ENCODE data around the gene KCTD7. TPM values are rescaled to one million over a fixed set of nuclear protein-coding genes. Genes with fewer than 3 reads are reported as not detected.
A peak's percentile ranks its signal among the peaks of the same experiment; 100 is the strongest.
"Not testable (repeated sequence)": the region's sequence is repeated elsewhere in the genome, so short reads cannot be mapped to it uniquely, and the experiment has no call there.

The KCTD7 gene
- polyA plus RNA-seq, 1 donor: 20.1 TPM

DNA sequence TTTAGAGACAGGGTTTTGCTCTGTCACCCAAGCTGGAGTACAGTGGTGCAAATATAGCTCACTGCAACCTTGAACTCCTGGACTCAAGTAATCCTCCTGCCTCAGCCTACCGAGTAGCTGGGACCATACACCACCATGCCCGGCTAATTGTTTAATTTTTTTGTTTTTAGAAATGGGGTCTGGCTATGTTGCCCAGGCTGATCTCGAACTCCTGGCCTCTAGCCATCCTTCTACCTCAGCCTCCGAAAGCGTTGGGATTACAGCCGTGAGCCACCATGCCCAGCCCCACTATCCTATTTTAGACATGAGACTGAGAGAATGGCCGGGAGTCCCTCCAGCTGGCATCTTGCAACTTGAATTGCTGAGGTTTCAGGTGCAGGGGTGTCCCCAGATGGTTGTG is 39.4 kb downstream of the KCTD7 start:
- no peak for DNase-seq
- Histone ChIP-seq H3K9me3 (ENCODE audit: control insufficient read depth, low read depth, low read length) (no peaks in the 10 kb centered on the region), H3K27me3 (ENCODE audit: control insufficient read depth, insufficient read depth, low read length) (no peaks in the 10 kb centered on the region), H3K4me1 (ENCODE audit: control insufficient read depth, insufficient read depth, low read length) (peaks cover 30% of the 10 kb centered on the region), H3K4me3 (ENCODE audit: low read length) (no peak overlapping the region), H3K36me3 (ENCODE audit: control insufficient read depth, insufficient read depth, low read length) (peaks cover 6% of the 10 kb centered on the region), H3K27ac (ENCODE audit: low read length) (no peak overlapping the region)
- WGBS (ENCODE audit: insufficient coverage, low lambda C conversion rate): no CpG with 5 or more reads among the region's 7 CpGs

DNA sequence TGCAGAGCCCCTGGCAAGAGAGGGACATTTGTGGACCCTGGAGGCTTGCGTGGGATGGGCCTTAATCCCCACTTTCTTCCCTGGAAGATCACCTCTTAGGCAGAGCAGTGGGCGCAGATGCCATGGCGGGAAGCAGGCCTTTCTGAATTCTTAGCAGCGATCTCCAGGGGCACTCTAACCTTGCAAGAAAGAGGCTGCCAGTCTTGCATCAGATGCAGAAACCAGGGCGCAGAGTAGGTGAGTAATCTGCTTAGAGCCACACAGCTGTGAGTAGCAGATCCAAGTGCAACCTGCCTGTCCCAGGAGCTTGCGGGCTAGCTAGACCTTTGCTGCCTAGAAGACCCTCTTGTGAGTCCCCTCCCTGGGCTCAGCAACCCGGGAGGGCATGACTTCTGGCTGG is 40.0 kb downstream of the KCTD7 start:
- Histone ChIP-seq H3K27ac (ENCODE audit: low read length) (peak overlapping the region; percentile 25), H3K27me3 (ENCODE audit: control insufficient read depth, insufficient read depth, low read length) (no peaks in the 10 kb centered on the region), H3K36me3 (ENCODE audit: control insufficient read depth, insufficient read depth, low read length) (peaks cover 6% of the 10 kb centered on the region), H3K4me1 (ENCODE audit: control insufficient read depth, insufficient read depth, low read length) (peaks cover 32% of the 10 kb centered on the region), H3K9me3 (ENCODE audit: control insufficient read depth, low read depth, low read length) (no peaks in the 10 kb centered on the region), H3K4me3 (ENCODE audit: low read length) (no peak overlapping the region)
- no peak for DNase-seq
- WGBS (ENCODE audit: insufficient coverage, low lambda C conversion rate): no CpG with 5 or more reads among the region's 7 CpGs

DNA sequence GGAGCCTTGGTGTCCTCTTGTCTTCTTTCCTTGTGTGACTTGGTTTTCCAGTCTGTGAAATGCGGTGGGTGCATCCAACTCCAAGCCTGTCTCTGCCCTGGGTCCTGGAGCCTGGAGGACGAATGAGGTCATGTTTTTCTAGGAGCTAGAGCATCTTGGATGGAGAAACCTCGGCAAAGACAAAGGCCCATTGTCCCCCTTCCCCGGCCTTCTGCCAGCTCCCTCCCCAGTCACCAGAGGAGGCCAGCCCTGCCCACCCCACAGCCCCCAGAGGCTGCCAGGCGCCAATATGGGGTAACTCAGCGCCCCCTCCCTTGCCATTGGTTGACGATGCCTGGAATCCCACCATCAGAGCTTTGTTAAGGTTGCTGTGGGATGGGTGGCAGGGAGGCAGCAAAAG is 40.4 kb downstream of the KCTD7 start:
- WGBS (ENCODE audit: insufficient coverage, low lambda C conversion rate): no CpG with 5 or more reads among the region's 7 CpGs
- no peak for DNase-seq
- Histone ChIP-seq H3K27me3 (ENCODE audit: control insufficient read depth, insufficient read depth, low read length) (no peaks in the 10 kb centered on the region), H3K4me3 (ENCODE audit: low read length) (no peak overlapping the region), H3K36me3 (ENCODE audit: control insufficient read depth, insufficient read depth, low read length) (peaks cover 6% of the 10 kb centered on the region), H3K27ac (ENCODE audit: low read length) (peak overlapping the region; percentile 25), H3K4me1 (ENCODE audit: control insufficient read depth, insufficient read depth, low read length) (peaks cover 36% of the 10 kb centered on the region), H3K9me3 (ENCODE audit: control insufficient read depth, low read depth, low read length) (no peaks in the 10 kb centered on the region)

DNA sequence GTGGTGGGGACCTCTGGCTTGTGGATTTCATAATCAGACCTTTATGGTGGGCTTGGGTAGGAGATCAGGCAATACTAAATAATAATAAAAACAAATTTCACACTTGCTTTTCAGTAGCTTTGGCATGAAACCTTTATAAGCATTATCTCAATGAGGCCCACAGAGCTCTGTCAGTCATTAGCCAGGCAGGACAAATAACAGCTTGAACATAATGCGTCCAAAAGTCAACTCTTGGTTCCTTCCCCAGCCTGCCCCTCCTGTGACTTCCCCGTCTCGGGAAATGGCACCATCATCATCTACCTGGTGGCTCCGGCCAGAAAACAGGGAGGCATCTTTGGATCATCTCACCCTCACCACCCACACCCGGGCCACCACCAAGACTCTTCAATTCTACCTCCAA is 40.8 kb downstream of the KCTD7 start:
- peaks cover 39% of the 10 kb centered on the region for H3K4me1 ChIP-seq (ENCODE audit: control insufficient read depth, insufficient read depth, low read length)
- peaks cover 6% of the 10 kb centered on the region for H3K36me3 ChIP-seq (ENCODE audit: control insufficient read depth, insufficient read depth, low read length)
- WGBS (ENCODE audit: insufficient coverage, low lambda C conversion rate): no CpG with 5 or more reads among the region's 5 CpGs
- H3K4me3 ChIP-seq (ENCODE audit: low read length): no peak overlapping the region
- no peaks in the 10 kb centered on the region for H3K27me3 ChIP-seq (ENCODE audit: control insufficient read depth, insufficient read depth, low read length)
- H3K27ac ChIP-seq (ENCODE audit: low read length): peak overlapping the region; percentile 25
- no peaks in the 10 kb centered on the region for H3K9me3 ChIP-seq (ENCODE audit: control insufficient read depth, low read depth, low read length)
- DNase-seq: peak; percentile 37 to 75

DNA sequence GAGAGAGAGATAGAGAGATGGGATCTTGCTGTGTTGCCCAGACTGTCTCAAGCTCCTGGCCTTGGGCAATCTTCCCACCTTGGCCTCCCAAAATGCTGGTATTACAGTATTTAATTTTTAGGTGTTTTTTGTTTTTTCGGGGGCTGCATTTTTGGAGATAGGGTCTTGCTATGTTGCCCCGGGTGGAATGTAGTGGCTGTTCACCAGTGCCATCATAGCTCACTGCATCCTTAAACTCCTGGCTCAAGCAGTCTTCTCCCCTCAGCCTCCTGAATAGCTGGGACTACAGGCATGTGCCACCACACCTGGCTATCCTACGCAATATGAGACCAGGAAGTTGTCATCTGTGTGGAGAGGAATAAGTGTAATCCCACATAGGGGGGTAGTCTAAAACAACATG is 42.4 kb downstream of the KCTD7 start:
- H3K4me1 ChIP-seq (ENCODE audit: control insufficient read depth, insufficient read depth, low read length): peaks cover 39% of the 10 kb centered on the region
- H3K4me3 ChIP-seq (ENCODE audit: low read length): no peak overlapping the region
- DNase-seq: no peak
- WGBS (ENCODE audit: insufficient coverage, low lambda C conversion rate): no CpG with 5 or more reads among the region's 3 CpGs
- no peak overlapping the region for H3K27ac ChIP-seq (ENCODE audit: low read length)
- H3K9me3 ChIP-seq (ENCODE audit: control insufficient read depth, low read depth, low read length): no peaks in the 10 kb centered on the region
- H3K27me3 ChIP-seq (ENCODE audit: control insufficient read depth, insufficient read depth, low read length): no peaks in the 10 kb centered on the region
- peaks cover 6% of the 10 kb centered on the region for H3K36me3 ChIP-seq (ENCODE audit: control insufficient read depth, insufficient read depth, low read length)

DNA sequence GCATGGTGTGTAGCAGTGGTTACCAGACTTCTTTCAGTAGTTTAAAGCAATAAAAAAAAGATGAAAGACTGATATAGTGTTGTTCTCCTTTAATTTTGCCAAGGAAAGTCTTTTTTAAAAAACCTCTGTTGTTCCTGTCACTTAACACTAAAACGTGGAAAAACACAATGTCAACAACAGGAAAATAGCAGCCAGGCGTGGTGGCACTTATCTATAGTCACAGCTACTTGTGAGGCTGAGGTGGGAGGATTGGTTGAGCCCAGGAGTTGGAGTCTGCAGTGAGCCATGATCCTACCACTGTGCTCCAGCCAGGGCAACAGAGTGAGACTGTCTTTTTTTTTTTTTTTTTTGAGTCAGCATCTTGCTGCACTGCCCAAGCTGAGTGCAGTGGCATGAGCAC is 42.8 kb downstream of the KCTD7 start:
- Histone ChIP-seq H3K27ac (ENCODE audit: low read length) (peak overlapping the region; percentile 16), H3K4me1 (ENCODE audit: control insufficient read depth, insufficient read depth, low read length) (peaks cover 39% of the 10 kb centered on the region)
- not testable (repeated sequence) for DNase-seq; H3K36me3 ChIP-seq (ENCODE audit: control insufficient read depth, insufficient read depth, low read length); H3K9me3 ChIP-seq (ENCODE audit: control insufficient read depth, low read depth, low read length); H3K4me3 ChIP-seq (ENCODE audit: low read length); H3K27me3 ChIP-seq (ENCODE audit: control insufficient read depth, insufficient read depth, low read length)
- no CpG with 5 or more reads among the region's 2 CpGs for WGBS (ENCODE audit: insufficient coverage, low lambda C conversion rate)

DNA sequence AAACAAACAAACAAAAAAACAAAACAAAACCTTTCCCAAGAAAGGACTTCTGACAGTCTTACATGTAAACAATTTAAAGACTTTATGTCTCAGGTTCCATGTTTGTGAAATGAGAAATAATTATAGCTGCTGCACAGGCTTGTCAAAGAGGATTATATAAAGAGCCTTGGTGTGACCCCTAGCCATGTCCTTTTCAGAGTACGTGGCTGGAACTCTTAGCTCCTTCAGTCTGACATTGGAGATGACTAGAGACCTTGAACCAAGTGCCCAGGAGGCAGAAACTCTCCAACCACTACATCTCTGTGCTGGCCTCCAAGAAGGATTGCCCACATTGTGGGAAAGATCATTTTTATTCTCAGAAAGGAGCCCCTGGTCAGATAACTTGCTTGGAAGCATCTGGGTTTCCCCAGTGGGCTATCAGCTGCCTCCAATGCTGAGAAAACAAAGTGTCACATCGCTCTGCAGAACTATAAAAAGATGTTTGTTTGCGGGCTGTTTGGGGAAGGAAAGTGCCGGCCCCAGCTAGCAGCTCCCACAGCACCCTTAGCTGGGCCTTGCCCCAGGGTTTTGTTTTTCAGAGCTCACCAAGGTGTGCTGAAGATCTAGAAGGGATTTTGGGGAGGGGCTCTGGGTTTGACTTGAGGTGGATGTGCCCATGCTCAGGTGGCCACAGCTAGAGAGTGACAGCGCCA is 43.9 kb downstream of the KCTD7 start:
- H3K27ac ChIP-seq (ENCODE audit: low read length): peak overlapping the region; percentile 90
- not testable (repeated sequence) for DNase-seq

DNA sequence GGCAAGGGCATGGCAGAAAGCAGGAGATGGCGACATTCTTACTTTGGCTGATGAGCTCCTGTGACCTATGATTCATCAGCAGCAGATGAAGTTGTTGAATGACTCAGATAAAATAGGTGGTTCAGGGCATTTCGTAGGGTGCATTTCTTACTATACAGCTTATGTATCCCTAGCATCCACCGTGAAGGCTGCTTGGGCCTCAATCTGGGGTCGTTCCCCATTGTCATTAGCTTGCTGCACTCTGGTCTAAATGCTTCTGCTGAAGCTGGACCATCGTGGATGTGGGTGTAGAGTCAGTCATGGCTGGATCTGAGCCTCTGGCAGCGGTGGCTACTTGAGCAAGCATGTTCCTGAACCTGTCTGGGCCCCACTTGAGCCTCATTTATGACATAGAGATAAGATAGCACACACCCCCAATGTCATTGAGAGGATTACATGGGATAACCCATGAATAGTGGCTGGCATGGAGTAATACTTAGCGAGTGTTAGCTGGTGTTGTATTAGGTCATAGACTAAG is 44.5 kb downstream of the KCTD7 start:
- WGBS (ENCODE audit: insufficient coverage, low lambda C conversion rate): no CpG with 5 or more reads among the region's 7 CpGs
- peak; percentile 54 to 94 for DNase-seq
- not testable (repeated sequence) for H3K27me3 ChIP-seq (ENCODE audit: control insufficient read depth, insufficient read depth, low read length); H3K9me3 ChIP-seq (ENCODE audit: control insufficient read depth, low read depth, low read length); H3K36me3 ChIP-seq (ENCODE audit: control insufficient read depth, insufficient read depth, low read length); H3K4me3 ChIP-seq (ENCODE audit: low read length)
- Histone ChIP-seq H3K27ac (ENCODE audit: low read length) (peak overlapping the region; percentile 90), H3K4me1 (ENCODE audit: control insufficient read depth, insufficient read depth, low read length) (peaks cover 39% of the 10 kb centered on the region)

More for the DNA sequence above, 43.9 kb downstream of the KCTD7 start:
- not testable (repeated sequence) for H3K9me3 ChIP-seq (ENCODE audit: control insufficient read depth, low read depth, low read length); H3K36me3 ChIP-seq (ENCODE audit: control insufficient read depth, insufficient read depth, low read length); H3K27me3 ChIP-seq (ENCODE audit: control insufficient read depth, insufficient read depth, low read length); H3K4me3 ChIP-seq (ENCODE audit: low read length)
- H3K4me1 ChIP-seq (ENCODE audit: control insufficient read depth, insufficient read depth, low read length): peaks cover 39% of the 10 kb centered on the region
- WGBS (ENCODE audit: insufficient coverage, low lambda C conversion rate): no CpG with 5 or more reads among the region's 5 CpGs

DNA sequence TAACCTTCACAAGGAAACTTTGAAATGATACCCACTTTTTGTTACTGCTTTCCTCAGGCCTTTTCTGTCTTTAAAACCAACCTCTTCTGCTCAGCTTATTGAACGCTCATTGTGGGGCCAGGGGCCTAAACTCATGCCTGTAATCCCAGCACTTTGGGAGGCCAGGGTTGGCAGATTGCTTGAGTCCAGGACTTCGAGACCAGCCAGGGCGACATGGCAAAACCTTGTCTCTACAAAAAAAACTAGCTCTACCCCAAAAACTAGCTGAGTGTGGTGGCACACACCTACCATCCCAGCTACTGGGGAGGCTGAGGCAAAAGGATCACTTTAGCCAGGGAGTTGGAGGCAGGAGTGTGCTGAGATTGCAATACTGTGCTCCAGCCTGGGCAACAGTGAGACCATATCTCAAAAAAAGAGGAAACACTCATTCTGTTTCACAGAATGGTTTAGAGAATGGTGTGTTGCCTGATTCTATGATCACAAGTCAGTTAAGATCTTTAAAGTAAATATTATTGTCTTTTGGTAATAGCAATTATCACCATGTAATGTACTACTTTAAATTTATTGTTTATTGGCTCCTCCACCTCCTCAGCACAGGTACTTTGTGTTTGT is 51.1 kb downstream of the KCTD7 start:
- Histone ChIP-seq H3K27me3 (ENCODE audit: control insufficient read depth, insufficient read depth, low read length) (no peaks in the 10 kb centered on the region), H3K9me3 (ENCODE audit: control insufficient read depth, low read depth, low read length) (no peaks in the 10 kb centered on the region), H3K4me3 (ENCODE audit: low read length) (no peak overlapping the region), H3K4me1 (ENCODE audit: control insufficient read depth, insufficient read depth, low read length) (peaks cover 4% of the 10 kb centered on the region), H3K27ac (ENCODE audit: low read length) (no peak overlapping the region), H3K36me3 (ENCODE audit: control insufficient read depth, insufficient read depth, low read length) (no peaks in the 10 kb centered on the region)
- WGBS (ENCODE audit: insufficient coverage, low lambda C conversion rate): no CpG with 5 or more reads among the region's 3 CpGs
- no peak for DNase-seq

DNA sequence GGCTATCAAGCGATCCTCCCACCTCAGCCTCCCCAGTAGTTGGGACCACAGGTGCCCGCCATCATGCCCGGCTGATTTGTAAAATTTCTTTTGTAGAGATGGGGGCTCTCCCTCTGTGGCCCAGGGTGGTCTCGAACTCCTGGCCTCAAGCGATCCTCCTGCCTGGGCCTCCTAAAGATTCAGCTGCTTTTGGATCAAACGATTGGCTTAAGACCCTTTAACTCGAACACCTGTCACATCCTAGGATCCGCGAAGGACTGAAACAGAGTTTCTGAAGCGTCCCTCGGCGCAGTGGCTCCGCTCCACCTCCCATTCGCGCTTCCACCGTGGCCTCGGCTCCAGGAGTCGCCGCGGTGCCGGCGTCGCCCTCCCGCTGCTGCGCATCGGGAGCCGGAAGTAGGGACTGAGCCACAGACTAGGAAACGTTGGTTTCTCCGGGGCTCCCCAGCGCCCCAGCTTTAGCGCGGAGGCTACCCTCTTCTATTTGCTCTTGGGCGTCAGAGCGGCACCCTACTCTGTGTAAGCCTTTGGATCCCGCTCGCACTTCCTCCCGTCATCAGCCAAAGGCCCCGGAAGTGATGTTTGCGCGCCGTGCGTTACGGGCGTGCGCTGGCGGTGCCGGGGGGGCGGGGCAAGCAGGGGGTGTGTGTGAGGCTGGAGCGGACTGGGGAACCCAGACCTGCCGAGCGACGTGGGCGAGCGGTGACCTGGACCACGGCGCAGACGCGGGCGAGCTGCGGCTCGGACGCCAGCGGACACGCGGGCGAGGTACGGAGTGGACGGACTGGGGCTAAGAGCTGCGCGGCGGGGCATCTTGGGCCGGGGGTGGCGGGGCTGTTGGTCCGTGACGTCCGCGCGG is 53.0 kb downstream of the KCTD7 start:
- no peaks in the 10 kb centered on the region for H3K9me3 ChIP-seq (ENCODE audit: control insufficient read depth, low read depth, low read length)
- H3K4me1 ChIP-seq (ENCODE audit: control insufficient read depth, insufficient read depth, low read length): peaks cover 4% of the 10 kb centered on the region
- peak overlapping the region; percentile 100 for H3K27ac ChIP-seq (ENCODE audit: low read length)
- no peaks in the 10 kb centered on the region for H3K36me3 ChIP-seq (ENCODE audit: control insufficient read depth, insufficient read depth, low read length)
- peak overlapping the region; percentile 98 for H3K4me3 ChIP-seq (ENCODE audit: low read length)
- DNase-seq: peak; percentile 96 to 97
- WGBS (ENCODE audit: insufficient coverage, low lambda C conversion rate): 0% methylated on average over 1 of the region's 78 CpGs
- H3K27me3 ChIP-seq (ENCODE audit: control insufficient read depth, insufficient read depth, low read length): no peaks in the 10 kb centered on the region
